Rectal smooth muscle tissue (tissue), 1 donor: Measurements from ENCODE around the gene NMD3.
A peak's percentile ranks its signal among the peaks of the same experiment; 100 is the strongest.

Experiments
- H3K27ac ChIP-seq: one replicate; pipeline ENCODE4 v1.7.0; 2013; ENCODE audit warnings: low read depth, low read length, inconsistent platforms
- H3K27me3 ChIP-seq: one replicate; pipeline ENCODE4 v1.7.0; 2013; ENCODE audit warnings: low read length; ENCODE audit not compliant: control insufficient read depth, insufficient read depth
- H3K36me3 ChIP-seq: one replicate; pipeline ENCODE4 v1.7.0; 2013; ENCODE audit warnings: low read length; ENCODE audit not compliant: control insufficient read depth, insufficient read depth
- H3K4me1 ChIP-seq: one replicate; pipeline ENCODE4 v1.7.0; 2013; ENCODE audit warnings: low read length; ENCODE audit not compliant: control insufficient read depth, insufficient read depth
- H3K4me3 ChIP-seq: one replicate; pipeline ENCODE4 v1.7.0; 2013; ENCODE audit warnings: low read length
- H3K9ac ChIP-seq: one replicate; pipeline ENCODE4 v1.7.0; 2013; ENCODE audit warnings: low read length

The NMD3 gene

DNA sequence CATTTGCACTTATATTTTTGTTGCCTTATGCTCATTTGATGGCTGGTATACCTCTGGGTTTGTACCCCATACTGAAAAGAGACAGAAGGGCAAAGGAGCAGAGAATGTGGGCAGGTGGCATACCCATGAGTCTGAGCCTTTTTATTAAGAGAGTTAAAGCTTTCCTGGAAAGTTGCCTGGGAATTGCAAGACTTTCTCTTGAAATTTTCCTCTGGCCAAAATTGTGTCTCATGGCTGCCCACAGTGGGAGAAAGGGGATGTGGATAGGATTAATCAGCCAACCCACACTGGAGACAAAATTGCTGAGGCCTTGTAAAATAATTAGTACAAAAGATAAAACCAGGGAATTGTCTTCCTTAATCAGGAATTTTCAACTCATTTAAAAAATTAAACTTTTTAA lies 8.2 kb upstream of the NMD3 start:
- Histone ChIP-seq H3K4me3 (no peak overlapping the region), H3K4me1 (no peaks in the 10 kb centered on the region), H3K9ac (no peak overlapping the region), H3K27ac (no peak overlapping the region), H3K36me3 (no peaks in the 10 kb centered on the region), H3K27me3 (no peaks in the 10 kb centered on the region)

DNA sequence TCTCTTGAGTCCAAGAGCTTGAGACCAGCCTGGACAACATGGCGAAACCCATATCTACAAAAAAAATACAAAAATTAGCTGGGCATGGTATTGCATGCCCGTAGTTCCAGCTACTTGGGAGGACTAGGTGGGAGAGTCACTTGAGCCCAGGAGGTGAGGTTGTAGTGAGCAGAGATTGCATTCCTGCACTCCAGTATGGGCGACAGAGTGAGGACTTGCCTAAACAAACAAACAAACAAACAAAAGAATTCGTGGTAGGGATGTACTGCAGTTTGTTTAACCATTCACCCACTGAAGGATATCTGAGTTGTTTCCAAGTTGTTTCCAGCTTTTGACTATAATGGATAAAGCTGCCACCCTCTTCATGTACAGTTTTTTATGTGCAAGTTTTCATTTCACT lies 7.5 kb upstream of the NMD3 start:
- Histone ChIP-seq H3K27me3 (no peaks in the 10 kb centered on the region), H3K4me3 (no peak overlapping the region), H3K36me3 (no peaks in the 10 kb centered on the region), H3K9ac (no peak overlapping the region), H3K27ac (no peak overlapping the region), H3K4me1 (no peaks in the 10 kb centered on the region)

DNA sequence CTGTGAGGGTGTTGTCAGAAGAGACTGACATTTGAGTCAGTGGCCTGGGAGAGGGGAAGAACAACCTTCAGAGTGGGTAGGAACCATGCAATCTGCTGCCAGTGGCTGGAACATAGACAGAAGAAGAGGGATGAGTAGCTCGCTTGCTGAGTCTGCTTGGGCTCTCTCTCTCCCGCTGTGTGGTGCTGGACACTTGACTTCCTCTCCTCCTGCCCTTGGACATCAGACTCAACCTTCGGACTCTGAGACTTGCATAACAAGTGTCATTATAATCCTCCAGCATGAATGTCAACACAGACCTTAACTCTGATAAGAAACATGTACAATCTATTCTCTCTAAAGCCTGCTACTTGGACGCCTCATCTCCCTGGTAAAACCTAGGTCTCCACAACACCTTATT lies 5.9 kb upstream of the NMD3 start:
- no peak overlapping the region for H3K4me3 ChIP-seq
- no peaks in the 10 kb centered on the region for H3K36me3 ChIP-seq
- H3K27ac ChIP-seq, result no peak overlapping the region
- H3K4me1 ChIP-seq, result no peaks in the 10 kb centered on the region
- no peak overlapping the region for H3K9ac ChIP-seq
- no peaks in the 10 kb centered on the region for H3K27me3 ChIP-seq

DNA sequence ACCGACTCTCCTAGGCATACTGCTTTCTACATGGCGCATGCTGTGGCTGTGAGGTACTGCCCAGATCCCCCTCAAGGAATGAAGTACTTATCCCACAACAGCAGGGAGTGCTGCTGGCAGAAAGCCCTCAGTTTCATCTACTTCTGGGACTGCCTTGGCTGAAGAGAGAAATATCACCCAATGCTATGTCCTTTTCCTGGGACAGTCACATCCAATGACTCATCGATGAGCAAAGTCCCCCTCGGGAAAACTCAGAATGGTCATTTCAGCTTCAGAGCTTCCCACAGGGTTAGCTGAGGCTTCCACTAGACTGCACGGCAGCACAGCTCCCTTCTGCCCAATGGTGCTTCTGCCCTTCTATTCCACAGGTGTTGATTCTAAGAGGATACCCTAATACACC lies 3.6 kb upstream of the NMD3 start:
- H3K9ac ChIP-seq, result no peak overlapping the region
- peaks cover 2% of the 10 kb centered on the region for H3K4me1 ChIP-seq
- no peak overlapping the region for H3K4me3 ChIP-seq
- no peak overlapping the region for H3K27ac ChIP-seq
- no peaks in the 10 kb centered on the region for H3K36me3 ChIP-seq
- no peaks in the 10 kb centered on the region for H3K27me3 ChIP-seq

DNA sequence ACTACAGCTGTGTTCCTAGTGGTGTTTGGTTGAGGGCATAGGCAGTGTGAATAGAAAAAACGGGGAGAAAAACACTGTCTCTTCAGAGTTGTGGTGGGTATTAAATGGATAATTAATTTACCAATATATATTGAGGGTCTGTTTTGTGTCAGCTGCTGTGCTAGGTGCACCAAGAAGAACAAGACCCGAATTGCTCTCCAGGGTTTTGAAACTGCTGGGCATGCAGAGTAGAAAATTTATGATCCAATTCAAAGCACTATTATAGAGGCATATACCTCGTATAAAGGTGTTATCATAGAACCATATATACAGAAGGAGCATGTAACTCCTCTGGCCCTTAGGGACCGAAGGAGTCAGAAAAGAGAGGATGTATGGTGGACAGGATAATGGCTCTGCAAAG lies 1.6 kb upstream of the NMD3 start:
- H3K9ac ChIP-seq, result no peak overlapping the region

DNA sequence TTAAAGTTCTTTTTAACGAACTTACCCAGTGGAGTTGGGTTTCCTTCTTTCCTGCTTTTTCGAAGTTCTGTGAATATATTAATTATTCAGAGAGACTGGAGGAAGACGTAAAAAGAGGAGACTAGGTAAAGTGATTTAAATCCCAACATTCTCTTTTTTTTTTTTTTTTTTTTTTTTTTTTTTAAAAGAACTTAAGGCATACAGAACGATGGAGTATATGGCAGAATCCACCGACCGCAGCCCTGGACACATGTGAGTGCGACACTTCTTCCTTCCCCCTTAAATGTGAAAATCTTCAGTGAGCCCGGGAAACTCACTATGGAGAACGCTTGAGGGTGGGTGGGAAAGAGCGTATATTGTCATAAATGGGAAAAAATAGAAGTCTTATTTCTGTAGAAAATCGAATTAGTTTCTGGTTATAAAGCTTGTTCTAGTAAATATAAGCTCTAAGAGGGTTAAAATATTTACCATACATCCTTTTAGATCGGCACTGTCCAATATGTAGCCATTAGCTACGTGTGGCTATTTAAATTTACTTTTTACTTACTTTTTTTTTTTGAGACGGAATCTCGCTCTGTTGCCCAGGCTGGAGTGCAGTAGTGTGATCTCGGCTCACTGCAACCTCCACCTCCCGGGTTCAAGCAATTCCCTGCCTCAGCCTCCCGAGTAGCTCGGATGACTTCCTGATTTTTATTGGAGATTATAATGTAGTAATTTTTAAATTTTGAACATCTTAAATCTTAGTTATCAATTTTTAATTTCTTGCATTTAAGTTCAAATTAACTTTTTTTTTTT lies 892 bp downstream of the NMD3 start:
- Histone ChIP-seq H3K36me3 (no peaks in the 10 kb centered on the region), H3K4me3 (peak overlapping the region; percentile 95), H3K4me1 (peaks cover 6% of the 10 kb centered on the region), H3K27me3 (no peaks in the 10 kb centered on the region), H3K27ac (peak overlapping the region; percentile 84), H3K9ac (peak overlapping the region; percentile 91)

More for the DNA sequence above, 1.6 kb upstream of the NMD3 start:
- Histone ChIP-seq H3K27me3 (no peaks in the 10 kb centered on the region), H3K4me3 (no peak overlapping the region), H3K4me1 (peaks cover 6% of the 10 kb centered on the region), H3K36me3 (no peaks in the 10 kb centered on the region), H3K27ac (no peak overlapping the region)

DNA sequence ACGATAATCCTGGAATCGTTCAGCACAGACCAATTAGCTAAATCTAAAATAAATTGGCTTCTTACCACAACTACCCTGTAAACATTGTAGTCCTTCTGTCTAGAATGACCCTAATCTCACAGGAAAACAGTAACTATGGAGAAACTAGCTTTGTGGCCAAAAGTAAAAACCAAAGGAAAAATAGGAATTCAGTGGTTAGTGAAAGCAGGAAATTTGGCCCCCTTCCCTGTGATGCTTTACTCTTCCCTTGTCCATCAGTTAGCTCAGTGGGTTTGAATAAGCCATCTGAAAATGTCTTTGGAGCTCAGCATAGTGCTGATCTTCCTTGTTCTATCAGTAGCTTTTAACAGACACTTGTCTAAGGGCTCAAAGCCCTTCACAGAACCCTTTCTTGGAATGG lies 1.6 kb downstream of the NMD3 start:
- H3K27ac ChIP-seq, result no peak overlapping the region
- H3K36me3 ChIP-seq, result no peaks in the 10 kb centered on the region
- H3K4me3 ChIP-seq, result peak overlapping the region; percentile 50
- H3K27me3 ChIP-seq, result no peaks in the 10 kb centered on the region
- H3K4me1 ChIP-seq, result peaks cover 6% of the 10 kb centered on the region
- H3K9ac ChIP-seq, result no peak overlapping the region

DNA sequence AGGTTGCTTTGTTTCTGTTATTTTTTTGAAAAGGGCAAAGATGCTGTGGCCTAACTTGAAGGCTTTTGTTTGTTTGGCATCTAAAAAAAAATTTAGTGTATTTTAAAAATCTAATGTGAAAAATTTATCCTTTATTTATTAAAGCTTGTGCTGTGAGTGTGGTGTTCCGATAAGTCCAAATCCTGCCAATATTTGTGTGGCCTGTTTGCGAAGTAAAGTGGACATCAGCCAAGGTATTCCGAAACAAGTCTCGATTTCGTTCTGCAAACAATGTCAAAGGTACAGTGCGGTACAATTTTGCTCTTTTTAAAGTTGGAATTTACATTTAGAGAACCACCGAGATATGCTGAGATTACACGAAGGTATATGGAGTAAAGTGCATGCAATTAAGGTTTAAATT lies 3.7 kb downstream of the NMD3 start:
- H3K27me3 ChIP-seq, result no peaks in the 10 kb centered on the region

DNA sequence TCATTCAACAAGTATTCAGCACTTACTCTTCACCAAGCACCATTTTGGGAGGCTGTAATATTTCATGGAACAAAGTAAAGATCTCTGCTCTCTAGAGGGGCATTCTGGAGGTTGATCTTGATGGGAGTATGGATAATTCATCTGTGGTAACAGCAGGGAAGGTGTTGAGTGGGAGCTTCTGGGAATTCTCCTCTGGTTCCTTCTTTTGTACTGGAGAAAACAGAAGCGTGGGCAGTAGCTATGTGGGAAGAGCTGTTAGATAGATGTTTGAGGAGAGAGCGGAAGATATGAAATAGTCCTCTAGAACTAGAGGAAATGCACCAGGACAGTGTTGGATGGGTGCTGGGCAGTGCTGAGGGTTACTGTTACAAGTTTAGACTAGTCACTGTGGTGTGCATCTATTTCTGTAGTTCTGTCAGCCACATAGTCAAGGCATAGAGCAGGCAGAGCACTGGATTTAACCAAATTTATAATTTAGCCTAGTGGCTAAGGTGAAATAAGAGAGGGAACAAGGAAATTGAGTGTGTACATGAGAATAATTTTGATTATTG lies 9.6 kb downstream of the NMD3 start:
- Histone ChIP-seq H3K9ac (no peak overlapping the region), H3K4me1 (no peaks in the 10 kb centered on the region), H3K36me3 (peaks cover 18% of the 10 kb centered on the region), H3K27ac (no peak overlapping the region), H3K27me3 (no peaks in the 10 kb centered on the region), H3K4me3 (no peak overlapping the region)

More for the DNA sequence above, 3.7 kb downstream of the NMD3 start:
- Histone ChIP-seq H3K4me3 (no peak overlapping the region), H3K27ac (no peak overlapping the region), H3K9ac (no peak overlapping the region), H3K4me1 (peaks cover 6% of the 10 kb centered on the region), H3K36me3 (peaks cover 8% of the 10 kb centered on the region)

DNA sequence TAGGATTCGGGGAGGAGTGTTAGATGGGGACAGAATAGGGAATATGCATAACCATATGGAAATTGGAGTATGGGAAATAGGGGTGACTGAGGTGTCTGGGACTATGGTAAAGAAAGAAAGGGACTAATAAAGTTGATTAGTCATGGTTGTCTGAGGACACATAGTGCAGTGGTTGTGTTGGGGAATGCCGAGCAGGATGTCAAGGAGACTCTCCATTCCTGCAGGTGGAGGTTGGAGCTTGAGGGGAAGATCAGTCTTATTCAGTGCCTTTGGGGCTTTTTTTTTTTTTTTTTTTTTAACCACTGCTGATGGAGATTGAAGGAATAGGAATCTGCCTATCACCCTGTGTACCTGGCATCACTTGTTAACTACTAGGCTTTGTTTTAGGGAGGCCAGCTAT lies 10.8 kb downstream of the NMD3 start:
- Histone ChIP-seq H3K36me3 (peaks cover 18% of the 10 kb centered on the region), H3K4me1 (no peaks in the 10 kb centered on the region), H3K4me3 (no peak overlapping the region), H3K27me3 (no peaks in the 10 kb centered on the region), H3K27ac (no peak overlapping the region), H3K9ac (no peak overlapping the region)

DNA sequence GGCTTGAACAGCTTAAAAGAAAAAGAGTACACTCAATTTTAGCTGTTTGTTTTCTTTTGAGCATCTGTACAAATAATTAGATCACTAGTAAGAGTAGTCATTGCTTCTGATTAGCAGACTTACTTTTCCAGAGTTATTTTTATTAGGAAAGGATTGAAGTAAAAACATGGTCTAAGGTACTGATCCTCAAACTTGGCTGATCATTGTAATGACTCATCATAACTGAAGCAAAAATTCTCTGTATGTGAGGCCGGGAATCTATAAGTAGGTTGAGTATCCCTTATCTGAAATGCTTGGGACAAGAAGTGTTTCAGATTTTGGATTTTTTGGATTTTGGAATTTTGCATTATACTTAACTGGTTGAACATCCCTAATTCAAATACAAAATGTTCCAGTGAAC lies 12.4 kb downstream of the NMD3 start:
- H3K4me1 ChIP-seq, result no peaks in the 10 kb centered on the region
- H3K4me3 ChIP-seq, result no peak overlapping the region
- no peaks in the 10 kb centered on the region for H3K27me3 ChIP-seq
- H3K9ac ChIP-seq, result no peak overlapping the region
- no peak overlapping the region for H3K27ac ChIP-seq
- peaks cover 20% of the 10 kb centered on the region for H3K36me3 ChIP-seq

DNA sequence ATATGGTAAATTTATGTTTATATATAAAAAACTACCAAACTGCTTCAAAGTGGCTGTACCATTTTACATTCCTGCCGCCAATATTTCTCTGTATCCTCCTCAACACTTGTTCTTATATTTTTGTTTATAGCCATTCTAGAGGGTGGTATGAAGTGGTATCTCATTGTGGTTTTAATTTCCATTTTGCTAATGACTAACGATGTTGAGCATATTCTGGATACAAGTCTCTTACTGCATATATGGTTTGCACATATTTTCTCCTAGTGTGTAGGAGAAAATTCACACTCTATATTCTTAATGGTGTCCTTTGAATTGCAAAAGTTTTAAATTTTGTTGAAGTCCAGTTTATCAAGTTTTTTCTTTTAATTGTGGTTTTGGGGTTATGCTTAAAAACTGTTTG lies 15.1 kb downstream of the NMD3 start:
- Histone ChIP-seq H3K4me1 (no peaks in the 10 kb centered on the region), H3K27ac (no peak overlapping the region), H3K9ac (no peak overlapping the region), H3K4me3 (no peak overlapping the region), H3K27me3 (no peaks in the 10 kb centered on the region), H3K36me3 (peaks cover 20% of the 10 kb centered on the region)

DNA sequence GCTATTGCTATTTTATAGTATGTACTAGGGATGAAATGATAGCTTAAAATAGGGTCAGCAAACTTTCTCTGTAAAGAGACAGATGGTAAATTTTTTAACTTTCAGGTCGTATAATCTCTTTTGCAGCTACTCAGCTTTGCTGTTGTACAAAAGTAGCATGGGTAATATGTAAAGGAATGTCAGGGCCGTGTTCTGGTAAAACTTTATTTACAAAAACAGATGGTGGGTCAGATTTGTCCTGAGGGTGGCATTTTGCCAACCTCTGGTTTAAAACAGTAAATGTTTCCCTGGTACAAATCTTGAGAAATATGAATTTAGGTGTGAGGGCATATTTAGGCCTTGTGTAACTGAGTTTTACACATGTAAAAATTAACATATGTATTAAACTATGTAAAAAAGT lies 18.6 kb downstream of the NMD3 start:
- Histone ChIP-seq H3K27ac (no peak overlapping the region), H3K27me3 (no peaks in the 10 kb centered on the region), H3K9ac (no peak overlapping the region), H3K4me1 (no peaks in the 10 kb centered on the region), H3K36me3 (peaks cover 13% of the 10 kb centered on the region), H3K4me3 (no peak overlapping the region)
